ENCODE results near the gene STK32C. TPM values are rescaled to one million over a fixed set of nuclear protein-coding genes. Genes with fewer than 3 reads are reported as not detected.

Gene STK32C
- total RNA-seq, 4 donors from 2014 or later: 4.8 to 10.9 (median 7.8) TPM

- Histone ChIP-seq H3K4me3 (no peak overlapping the region), H3K4me1 (peaks cover under 1 to 17% (median 4%) of the 10 kb centered on the region in 4 donors), H3K9me3 (no peaks in the 10 kb centered on the region), H3K27me3 (peaks cover 0 to 22% (median 4%) of the 10 kb centered on the region in 4 donors), H3K27ac (replicated peaks in 1 of 4) (no peak overlapping the region), H3K36me3 (peaks cover 0 to 8% (median 0%) of the 10 kb centered on the region in 4 donors)
- TF ChIP-seq POLR2AphosphoS5 (IDR thresholded peaks at IDR 0.05) (no peak), EP300 (IDR thresholded peaks at IDR 0.05) (no peak), POLR2A (IDR thresholded peaks at IDR 0.05; ENCODE audit: low read depth) (no peak)
- TF ChIP-seq, protein P1, sequence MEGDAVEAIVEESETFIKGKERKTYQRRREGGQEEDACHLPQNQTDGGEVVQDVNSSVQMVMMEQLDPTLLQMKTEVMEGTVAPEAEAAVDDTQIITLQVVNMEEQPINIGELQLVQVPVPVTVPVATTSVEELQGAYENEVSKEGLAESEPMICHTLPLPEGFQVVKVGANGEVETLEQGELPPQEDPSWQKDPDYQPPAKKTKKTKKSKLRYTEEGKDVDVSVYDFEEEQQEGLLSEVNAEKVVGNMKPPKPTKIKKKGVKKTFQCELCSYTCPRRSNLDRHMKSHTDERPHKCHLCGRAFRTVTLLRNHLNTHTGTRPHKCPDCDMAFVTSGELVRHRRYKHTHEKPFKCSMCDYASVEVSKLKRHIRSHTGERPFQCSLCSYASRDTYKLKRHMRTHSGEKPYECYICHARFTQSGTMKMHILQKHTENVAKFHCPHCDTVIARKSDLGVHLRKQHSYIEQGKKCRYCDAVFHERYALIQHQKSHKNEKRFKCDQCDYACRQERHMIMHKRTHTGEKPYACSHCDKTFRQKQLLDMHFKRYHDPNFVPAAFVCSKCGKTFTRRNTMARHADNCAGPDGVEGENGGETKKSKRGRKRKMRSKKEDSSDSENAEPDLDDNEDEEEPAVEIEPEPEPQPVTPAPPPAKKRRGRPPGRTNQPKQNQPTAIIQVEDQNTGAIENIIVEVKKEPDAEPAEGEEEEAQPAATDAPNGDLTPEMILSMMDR (IDR thresholded peaks at IDR 0.05): no peak
- 48% methylated on average over 14 of the region's 18 CpGs for WGBS
- intact Hi-C loops (cut with DNase I): no loop called here
- no peak for DNase-seq (ENCODE audit: extremely low spot score)
These were observed 114.6 kb downstream of the STK32C start for GRCh38 chr10:132192991-132193665.

- Histone ChIP-seq H3K27ac (replicated peaks in 1 of 4) (no peak overlapping the region), H3K4me1 (peaks cover 9 to 25% (median 12%) of the 10 kb centered on the region in 4 donors), H3K36me3 (peaks cover 0 to 5% (median 0%) of the 10 kb centered on the region in 4 donors), H3K9me3 (no peaks in the 10 kb centered on the region), H3K4me3 (no peak overlapping the region), H3K27me3 (peaks cover 7 to 30% (median 11%) of the 10 kb centered on the region in 4 donors)
- intact Hi-C loops (cut with DNase I): no loop called here
- no peak for TF ChIP-seq POLR2A (IDR thresholded peaks at IDR 0.05; ENCODE audit: low read depth)
- no peak for TF ChIP-seq EP300 (IDR thresholded peaks at IDR 0.05)
- TF ChIP-seq, protein P1 (IDR thresholded peaks at IDR 0.05): no peak
- no peak for TF ChIP-seq POLR2AphosphoS5 (IDR thresholded peaks at IDR 0.05)
- 91% methylated on average over 23 of the region's 28 CpGs for WGBS
- DNase-seq (ENCODE audit: extremely low spot score): no peak
These were observed 115.4 kb downstream of the STK32C start for GRCh38 chr10:132192076-132192975.

GRCh38 chr10:132189810-132190422, 117.8 kb downstream of the STK32C start:
- no peaks in the 10 kb centered on the region for H3K9me3 ChIP-seq
- H3K27ac ChIP-seq (replicated peaks in 1 of 4): no peak overlapping the region
- intact Hi-C loops (cut with DNase I): no loop called here
- peaks cover 9 to 54% (median 30%) of the 10 kb centered on the region in 4 donors for H3K27me3 ChIP-seq
- 79% methylated on average over 17 of the region's 17 CpGs for WGBS
- TF ChIP-seq, protein P1 (IDR thresholded peaks at IDR 0.05): no peak
- TF ChIP-seq EP300 (IDR thresholded peaks at IDR 0.05) (no peak), POLR2AphosphoS5 (IDR thresholded peaks at IDR 0.05) (no peak), POLR2A (IDR thresholded peaks at IDR 0.05; ENCODE audit: low read depth) (no peak)
- H3K4me1 ChIP-seq: peaks cover 28 to 38% (median 33%) of the 10 kb centered on the region in 4 donors
- no peaks in the 10 kb centered on the region for H3K36me3 ChIP-seq
- no peak for DNase-seq (ENCODE audit: extremely low spot score)
- no peak overlapping the region for H3K4me3 ChIP-seq

DNA sequence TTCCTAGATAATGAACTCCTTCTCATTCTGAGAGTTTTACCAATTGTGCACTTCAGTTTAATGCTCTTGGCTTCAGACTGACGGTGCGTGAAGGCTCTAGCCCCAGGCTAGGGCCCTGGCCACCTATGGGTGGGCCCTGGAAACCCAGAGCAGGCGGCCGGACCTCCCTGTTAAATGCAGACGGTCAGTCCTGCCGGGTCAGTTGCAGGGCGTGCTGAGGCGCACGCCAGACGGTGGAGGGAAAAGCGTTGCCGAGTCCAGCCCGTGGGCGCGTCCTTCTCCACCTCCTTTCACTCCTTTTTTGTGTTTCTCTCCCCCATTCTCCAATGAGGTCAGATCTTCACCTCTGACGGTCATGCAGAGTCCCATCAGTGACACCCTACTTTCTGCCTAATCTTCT, 118.7 kb downstream of the STK32C start:
- WGBS: 93% methylated on average over 16 of the region's 16 CpGs
- no peaks in the 10 kb centered on the region for H3K9me3 ChIP-seq
- H3K4me1 ChIP-seq: peaks cover 28 to 38% (median 33%) of the 10 kb centered on the region in 4 donors
- no peak for DNase-seq (ENCODE audit: extremely low spot score)
- intact Hi-C loops (cut with DNase I): no loop called here
- no peak overlapping the region for H3K27ac ChIP-seq (replicated peaks in 1 of 4)
- H3K27me3 ChIP-seq: peaks cover 9 to 56% (median 33%) of the 10 kb centered on the region in 4 donors
- TF ChIP-seq POLR2AphosphoS5 (IDR thresholded peaks at IDR 0.05) (no peak), POLR2A (IDR thresholded peaks at IDR 0.05; ENCODE audit: low read depth) (no peak), EP300 (IDR thresholded peaks at IDR 0.05) (no peak)
- TF ChIP-seq, protein P1 (IDR thresholded peaks at IDR 0.05): no peak
- H3K4me3 ChIP-seq: no peak overlapping the region
- H3K36me3 ChIP-seq: no peaks in the 10 kb centered on the region

Measured in esophagus muscularis mucosa (tissue), 4 donors.